Keratinocyte (primary cell): ENCODE data around the gene MYLK4. TPM values are rescaled to one million over a fixed set of nuclear protein-coding genes. Genes with fewer than 3 reads are reported as not detected.

Source experiments
- DNase-seq: peaks from one replicate; pipeline ENCODE4 v3.0.0-alpha.2; 2011; ENCODE audit warnings: low read depth, missing footprints, low spot score
- FAIRE-seq: peaks from 2 replicates; lab custom pipeline; 2011; peaks lifted over from hg19 to GRCh38; lab: Jason Lieb, UNC
- H2AFZ ChIP-seq: 2 replicates; pipeline ENCODE4 v1.6.0; 2012; ENCODE audit warnings: low read length, control low read depth, inconsistent platforms; ENCODE audit not compliant: control insufficient read depth
- H3K27ac ChIP-seq: 2 replicates; pipeline ENCODE4 v1.5.1; 2011; ENCODE audit warnings: low read length; ENCODE audit not compliant: control insufficient read depth, insufficient read depth
- H3K27me3 ChIP-seq: 3 replicates; pipeline ENCODE4 v1.6.0; 2011; ENCODE audit warnings: low read length; ENCODE audit not compliant: control insufficient read depth, insufficient read depth; ENCODE audit errors: extremely low read depth
- H3K36me3 ChIP-seq, 2 experiments: 2 replicates in 1 of 2; 3 replicates in 1 of 2; pipeline ENCODE4 v1.5.1; 2011; ENCODE audit warnings: low read length in 2 of 2, mild to moderate bottlenecking in 1 of 2; ENCODE audit not compliant: control insufficient read depth in 2 of 2, insufficient read depth in 2 of 2; ENCODE audit errors: extremely low read depth in 1 of 2
- H3K4me1 ChIP-seq: 3 replicates; pipeline ENCODE4 v1.5.1; 2011; ENCODE audit warnings: low read length; ENCODE audit not compliant: control insufficient read depth, insufficient read depth; ENCODE audit errors: extremely low read depth
- H3K4me2 ChIP-seq: 3 replicates; pipeline ENCODE4 v1.6.0; 2011; ENCODE audit warnings: low read depth, low read length; ENCODE audit not compliant: control insufficient read depth, insufficient read depth; ENCODE audit errors: extremely low read depth
- H3K4me3 ChIP-seq, 3 experiments: fragments of 200-600 bp in 1 of 3; sonication (generic) in 1 of 3; 2 replicates in 2 of 3; 3 replicates in 1 of 3; pipeline ENCODE4 v1.5.1; 2011 to 2016; ENCODE audit warnings: low read length in 3 of 3, mild to moderate bottlenecking in 3 of 3, control low read depth in 2 of 3, inconsistent platforms in 1 of 3, low read depth in 1 of 3, mixed read lengths in 1 of 3, mixed run types in 1 of 3, moderate library complexity in 1 of 3; ENCODE audit not compliant: control insufficient read depth in 2 of 3, insufficient read depth in 2 of 3; ENCODE audit errors: extremely low read depth in 1 of 3
- H3K79me2 ChIP-seq: 2 replicates; pipeline ENCODE4 v1.6.0; 2012; ENCODE audit warnings: low read length; ENCODE audit not compliant: control insufficient read depth, insufficient read depth
- H3K9ac ChIP-seq: 3 replicates; pipeline ENCODE4 v1.6.0; 2011; ENCODE audit warnings: low read length; ENCODE audit not compliant: control insufficient read depth, insufficient read depth; ENCODE audit errors: extremely low read depth
- H3K9me1 ChIP-seq: 3 replicates; pipeline ENCODE4 v1.6.0; 2011; ENCODE audit warnings: low read length; ENCODE audit not compliant: control insufficient read depth, insufficient read depth; ENCODE audit errors: extremely low read depth
- H3K9me3 ChIP-seq: 2 replicates; pipeline ENCODE4 v1.5.1; 2012; ENCODE audit warnings: low read depth, low read length; ENCODE audit not compliant: control insufficient read depth
- H4K20me1 ChIP-seq: 3 replicates; pipeline ENCODE4 v1.6.0; 2011; ENCODE audit warnings: low read length; ENCODE audit not compliant: control insufficient read depth, insufficient read depth; ENCODE audit errors: extremely low read depth
- CTCF ChIP-seq, 3 experiments: IDR thresholded peaks in 1 of 3; conservative IDR thresholded peaks in 1 of 3; optimal IDR thresholded peaks in 1 of 3; 2 replicates in 2 of 3; 3 replicates in 1 of 3; pipeline versions ENCODE3 to v1.5.1; 2011; ENCODE audit warnings: low read length in 3 of 3, mild to moderate bottlenecking in 3 of 3, moderate library complexity in 2 of 3, control low read depth in 1 of 3, inconsistent platforms in 1 of 3; ENCODE audit not compliant: insufficient read depth in 2 of 3; ENCODE audit errors: extremely low read depth in 1 of 3
- EZH2 ChIP-seq: IDR thresholded peaks from one replicate; pipeline ENCODE4 v1.6.1; 2012; ENCODE audit warnings: inconsistent platforms, mild to moderate bottlenecking, low read length, moderate library complexity
- dilution Hi-C: fragments of 300-500 bp; cut with MboI; formaldehyde crosslinking; loops from one replicate; pipeline ENCODE4 v1.7.0; 2020; ENCODE audit warnings: low sequenced_read_pairs; ENCODE audit not compliant: extremely low pct_ligation_motif_present
- polyA plus RNA-seq, 5 experiments: library from polyadenylated mRNA; depleted of rRNA in 3 of 5; stranded (reverse) in 3 of 5; stranded (forward) in 1 of 5; unstranded in 1 of 5; fragments of >200 nt; gene quantifications; 1 replicate in 1 of 5; 2 replicates in 3 of 5; 3 replicates in 1 of 5; pipeline versions ENCODE4 v1.2.1 to v1.2.3, GENCODE V29; 2011 to 2012; ENCODE audit warnings: missing spikeins in 2 of 5, low read depth in 1 of 5, low replicate concordance in 1 of 5

MYLK4 gene
- polyA plus RNA-seq, 1 donor (not counting 4 experiments of a cell fraction or from before 2014, with no cell fraction given) = 0.31 TPM

GRCh38 chr6:2710412-2710811 is 40.3 kb downstream of the MYLK4 start:
- FAIRE-seq = no peak
- TF ChIP-seq EZH2 (no peak), CTCF (optimal IDR thresholded peaks at IDR 0.05 in 1 of 3, IDR thresholded peaks at IDR 0.05 in 1 of 3, conservative IDR thresholded peaks at IDR 0.05 in 1 of 3; ENCODE audit: extremely low read depth in 1 of 3, insufficient read depth in 2 of 3, low read length in 3 of 3) (no peak)
- no peak overlapping the region for H2AFZ ChIP-seq
- H4K20me1 ChIP-seq = no peaks in the 10 kb centered on the region
- no peaks in the 10 kb centered on the region for H3K36me3 ChIP-seq
- no peak overlapping the region for H3K4me2 ChIP-seq
- no peaks in the 10 kb centered on the region for H3K9me1 ChIP-seq
- peaks cover 3% of the 10 kb centered on the region for H3K9me3 ChIP-seq
- H3K27ac ChIP-seq = no peak overlapping the region
- no peak overlapping the region for H3K9ac ChIP-seq
- H3K4me3 ChIP-seq = no peak overlapping the region
- dilution Hi-C loops = no loop called here
- DNase-seq = no peak
- peaks cover 7% of the 10 kb centered on the region for H3K4me1 ChIP-seq
- no peaks in the 10 kb centered on the region for H3K27me3 ChIP-seq
- no peaks in the 10 kb centered on the region for H3K79me2 ChIP-seq

- dilution Hi-C loops = no loop called here
- Histone ChIP-seq H3K79me2 (no peaks in the 10 kb centered on the region), H3K4me1 (no peaks in the 10 kb centered on the region), H4K20me1 (no peaks in the 10 kb centered on the region), H3K9me1 (no peaks in the 10 kb centered on the region), H3K9ac (no peak overlapping the region), H3K27me3 (no peaks in the 10 kb centered on the region), H3K4me3 (no peak overlapping the region), H3K36me3 (no peaks in the 10 kb centered on the region), H2AFZ (no peak overlapping the region), H3K9me3 (peaks cover 3% of the 10 kb centered on the region), H3K27ac (no peak overlapping the region), H3K4me2 (no peak overlapping the region)
- FAIRE-seq (no peak), DNase-seq (no peak)
- TF ChIP-seq CTCF (optimal IDR thresholded peaks at IDR 0.05 in 1 of 3, IDR thresholded peaks at IDR 0.05 in 1 of 3, conservative IDR thresholded peaks at IDR 0.05 in 1 of 3; ENCODE audit: extremely low read depth in 1 of 3, insufficient read depth in 2 of 3, low read length in 3 of 3) = no peak
- TF ChIP-seq EZH2 = no peak
Observed at GRCh38 chr6:2708456-2708855, 42.3 kb downstream of the MYLK4 start.
